Erythroblast (primary cell): ENCODE measurements around the gene B4GALT7.

Experiments used
- GATA1 ChIP-seq: IDR thresholded peaks from 2 replicates; pipeline ENCODE4 v1.6.1; 2011; ENCODE audit warnings: low read depth, mild to moderate bottlenecking, control low read depth, low read length, moderate library complexity
- POLR2A ChIP-seq: IDR thresholded peaks from 2 replicates; pipeline ENCODE4 v1.6.1; 2011; ENCODE audit warnings: mild to moderate bottlenecking, low read length

DNA sequence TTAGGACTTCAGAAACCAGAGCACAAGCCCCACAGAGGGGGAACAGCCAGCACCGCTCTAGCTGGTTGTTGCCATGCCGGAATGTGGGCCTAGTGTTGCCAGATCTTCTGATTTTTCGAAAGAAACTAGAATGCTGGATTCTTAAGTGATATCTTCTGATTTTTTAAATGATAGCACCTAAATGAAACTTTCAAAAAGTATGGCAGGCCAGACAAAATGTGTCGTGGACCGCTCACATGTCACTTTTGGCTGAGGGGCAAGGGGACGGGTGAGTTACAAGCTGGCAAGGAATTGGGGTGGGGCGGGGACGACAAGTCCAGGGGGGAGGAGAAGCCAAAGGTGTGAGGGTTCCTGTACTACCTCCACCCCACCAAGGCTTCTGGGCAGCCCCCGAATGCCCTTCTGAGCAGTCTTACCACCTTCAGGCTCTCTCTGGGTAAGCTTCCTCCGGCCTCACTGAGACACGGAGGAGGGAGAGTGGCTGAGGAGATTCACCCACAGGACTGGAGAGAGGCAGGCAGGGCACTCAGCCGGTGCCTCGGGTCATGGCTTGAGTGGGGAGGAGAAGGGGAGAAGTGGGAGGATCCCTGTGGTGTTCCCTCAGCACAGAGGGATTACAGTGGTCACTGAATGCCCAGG lies 10.3 kb downstream of the B4GALT7 start:
- TF ChIP-seq POLR2A: no peak
- TF ChIP-seq GATA1: no peak
